HL-60 (cell line): ENCODE data around the gene APOL1.
"Not testable (repeated sequence)": the region's sequence is repeated elsewhere in the genome, so short reads cannot be mapped to it uniquely, and the experiment has no call there.

Source experiments
- DNase-seq, 2 experiments: peaks; one replicate each; pipeline ENCODE4 v3.0.0-alpha.2; 2010 to 2020; ENCODE audit warnings: low read depth in 1 of 2, low spot score in 1 of 2
- H3K27ac ChIP-seq: fragments of 250-450 bp; sonication (Bioruptor Pico); replicated peaks from 2 replicates; pipeline ENCODE4 v1.5.1; 2020; ENCODE audit warnings: mild to moderate bottlenecking, moderate library complexity
- H3K27me3 ChIP-seq: fragments of 250-450 bp; sonication (Bioruptor Pico); 2 replicates; pipeline ENCODE4 v1.5.1; 2021; ENCODE audit warnings: mild to moderate bottlenecking, moderate library complexity; ENCODE audit not compliant: insufficient read depth, poor library complexity, severe bottlenecking
- H3K4me3 ChIP-seq: replicated peaks from 2 replicates; pipeline ENCODE4 v1.5.1; 2011; ENCODE audit warnings: mild to moderate bottlenecking, control low read depth, low read length; ENCODE audit not compliant: insufficient read depth
- GABPA ChIP-seq: IDR thresholded peaks from 2 replicates; pipeline ENCODE4 v1.6.1; 2012; ENCODE audit warnings: low read depth
- POLR2AphosphoS5 ChIP-seq: IDR thresholded peaks from 2 replicates; pipeline ENCODE4 v1.6.1; 2012; ENCODE audit warnings: low read depth
- SPI1 ChIP-seq: IDR thresholded peaks from 2 replicates; pipeline ENCODE4 v1.6.1; 2012; ENCODE audit warnings: low read depth, mild to moderate bottlenecking, borderline replicate concordance
- TF ChIP-seq, protein P1 (sequence below): IDR thresholded peaks from 2 replicates; pipeline ENCODE4 v1.6.1; 2012; ENCODE audit warnings: low read depth; ENCODE audit not compliant: insufficient replicate concordance
- TF ChIP-seq, protein P2 (sequence below): IDR thresholded peaks from one replicate; pipeline ENCODE4 v1.5.1; 2011; ENCODE audit warnings: low read length, control low read depth, inconsistent platforms; ENCODE audit not compliant: insufficient read depth

The APOL1 gene

DNA sequence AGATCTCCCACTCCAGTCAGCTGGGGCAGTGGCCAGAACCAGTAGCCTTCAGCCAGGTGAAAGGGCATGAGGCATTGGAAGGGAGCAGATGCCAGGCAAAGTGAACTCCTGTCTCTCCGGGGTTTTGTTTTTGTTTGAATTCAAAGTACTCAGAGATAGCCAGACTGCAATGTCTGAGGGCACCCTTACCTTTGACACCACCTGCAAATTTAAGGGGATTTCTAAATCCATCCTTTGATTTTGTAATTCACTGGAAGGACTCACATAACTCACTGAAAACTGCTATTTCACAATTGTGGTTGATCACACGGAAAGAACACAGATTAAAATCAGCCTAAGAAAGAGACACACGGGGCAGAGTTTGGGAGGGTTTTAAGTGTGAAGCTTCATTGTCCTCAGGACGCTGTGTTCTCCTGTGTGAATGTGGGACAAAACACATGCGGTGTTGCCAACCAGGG lies 10.3 kb downstream of the APOL1 start:
- DNase-seq = peak in 1 of 2 experiments; percentile 46
- not testable (repeated sequence) for H3K27me3 ChIP-seq, H3K27ac ChIP-seq, H3K4me3 ChIP-seq

DNA sequence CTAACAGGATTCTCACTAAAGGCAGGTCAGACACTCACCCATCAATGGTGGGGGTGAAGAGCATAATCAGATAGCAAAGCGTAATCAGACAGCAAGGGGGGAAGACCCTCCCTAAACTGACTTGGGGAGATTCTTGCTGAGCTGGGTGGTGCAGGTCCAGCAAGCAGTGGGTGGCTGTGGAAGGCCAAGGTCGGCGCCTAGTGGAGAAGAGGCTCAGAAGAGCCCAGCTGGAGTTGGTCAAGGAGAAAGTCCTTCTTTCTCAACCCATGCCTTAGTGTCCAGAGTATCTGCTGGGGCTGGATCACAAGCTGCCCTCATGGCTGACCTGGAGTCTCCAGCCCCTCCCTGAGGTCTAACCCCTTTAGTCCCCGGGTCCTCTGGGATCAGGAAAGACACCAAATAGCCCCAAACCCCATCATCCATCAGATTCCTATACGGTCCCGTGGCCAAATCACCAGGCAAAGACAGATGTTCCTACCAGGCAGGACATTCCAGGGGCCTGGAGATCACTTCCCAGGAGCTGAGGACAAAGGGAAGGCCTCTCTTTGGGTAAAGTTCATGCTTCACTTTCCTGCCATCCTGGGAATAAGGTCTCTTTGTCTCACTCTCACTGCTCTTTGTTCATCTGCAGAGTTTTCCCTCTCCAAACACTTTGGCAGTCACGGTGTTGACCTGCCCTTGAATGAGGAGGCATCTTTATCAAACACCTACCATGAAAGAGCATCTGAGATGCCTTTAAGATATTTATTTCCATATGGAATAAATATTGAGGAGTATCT lies 11.1 kb downstream of the APOL1 start:
- H3K27ac ChIP-seq, DNase-seq, H3K27me3 ChIP-seq, H3K4me3 ChIP-seq: not testable (repeated sequence)

DNA sequence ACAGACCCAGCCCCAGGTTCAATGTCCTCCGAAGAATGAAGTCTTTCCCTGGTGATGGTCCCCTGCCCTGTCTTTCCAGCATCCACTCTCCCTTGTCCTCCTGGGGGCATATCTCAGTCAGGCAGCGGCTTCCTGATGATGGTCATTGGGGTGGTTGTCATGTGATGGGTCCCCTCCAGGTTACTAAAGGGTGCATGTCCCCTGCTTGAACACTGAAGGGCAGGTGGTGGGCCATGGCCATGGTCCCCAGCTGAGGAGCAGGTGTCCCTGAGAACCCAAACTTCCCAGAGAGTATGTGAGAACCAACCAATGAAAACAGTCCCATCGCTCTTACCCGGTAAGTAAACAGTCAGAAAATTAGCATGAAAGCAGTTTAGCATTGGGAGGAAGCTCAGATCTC lies 14.1 kb downstream of the APOL1 start:
- TF ChIP-seq, protein P1, sequence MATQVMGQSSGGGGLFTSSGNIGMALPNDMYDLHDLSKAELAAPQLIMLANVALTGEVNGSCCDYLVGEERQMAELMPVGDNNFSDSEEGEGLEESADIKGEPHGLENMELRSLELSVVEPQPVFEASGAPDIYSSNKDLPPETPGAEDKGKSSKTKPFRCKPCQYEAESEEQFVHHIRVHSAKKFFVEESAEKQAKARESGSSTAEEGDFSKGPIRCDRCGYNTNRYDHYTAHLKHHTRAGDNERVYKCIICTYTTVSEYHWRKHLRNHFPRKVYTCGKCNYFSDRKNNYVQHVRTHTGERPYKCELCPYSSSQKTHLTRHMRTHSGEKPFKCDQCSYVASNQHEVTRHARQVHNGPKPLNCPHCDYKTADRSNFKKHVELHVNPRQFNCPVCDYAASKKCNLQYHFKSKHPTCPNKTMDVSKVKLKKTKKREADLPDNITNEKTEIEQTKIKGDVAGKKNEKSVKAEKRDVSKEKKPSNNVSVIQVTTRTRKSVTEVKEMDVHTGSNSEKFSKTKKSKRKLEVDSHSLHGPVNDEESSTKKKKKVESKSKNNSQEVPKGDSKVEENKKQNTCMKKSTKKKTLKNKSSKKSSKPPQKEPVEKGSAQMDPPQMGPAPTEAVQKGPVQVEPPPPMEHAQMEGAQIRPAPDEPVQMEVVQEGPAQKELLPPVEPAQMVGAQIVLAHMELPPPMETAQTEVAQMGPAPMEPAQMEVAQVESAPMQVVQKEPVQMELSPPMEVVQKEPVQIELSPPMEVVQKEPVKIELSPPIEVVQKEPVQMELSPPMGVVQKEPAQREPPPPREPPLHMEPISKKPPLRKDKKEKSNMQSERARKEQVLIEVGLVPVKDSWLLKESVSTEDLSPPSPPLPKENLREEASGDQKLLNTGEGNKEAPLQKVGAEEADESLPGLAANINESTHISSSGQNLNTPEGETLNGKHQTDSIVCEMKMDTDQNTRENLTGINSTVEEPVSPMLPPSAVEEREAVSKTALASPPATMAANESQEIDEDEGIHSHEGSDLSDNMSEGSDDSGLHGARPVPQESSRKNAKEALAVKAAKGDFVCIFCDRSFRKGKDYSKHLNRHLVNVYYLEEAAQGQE = no peak
- TF ChIP-seq GABPA (no peak), POLR2AphosphoS5 (no peak)
- H3K27ac ChIP-seq = no peak overlapping the region
- H3K4me3 ChIP-seq = no peak overlapping the region
- no peaks in the 10 kb centered on the region for H3K27me3 ChIP-seq
- DNase-seq = no peak

DNA sequence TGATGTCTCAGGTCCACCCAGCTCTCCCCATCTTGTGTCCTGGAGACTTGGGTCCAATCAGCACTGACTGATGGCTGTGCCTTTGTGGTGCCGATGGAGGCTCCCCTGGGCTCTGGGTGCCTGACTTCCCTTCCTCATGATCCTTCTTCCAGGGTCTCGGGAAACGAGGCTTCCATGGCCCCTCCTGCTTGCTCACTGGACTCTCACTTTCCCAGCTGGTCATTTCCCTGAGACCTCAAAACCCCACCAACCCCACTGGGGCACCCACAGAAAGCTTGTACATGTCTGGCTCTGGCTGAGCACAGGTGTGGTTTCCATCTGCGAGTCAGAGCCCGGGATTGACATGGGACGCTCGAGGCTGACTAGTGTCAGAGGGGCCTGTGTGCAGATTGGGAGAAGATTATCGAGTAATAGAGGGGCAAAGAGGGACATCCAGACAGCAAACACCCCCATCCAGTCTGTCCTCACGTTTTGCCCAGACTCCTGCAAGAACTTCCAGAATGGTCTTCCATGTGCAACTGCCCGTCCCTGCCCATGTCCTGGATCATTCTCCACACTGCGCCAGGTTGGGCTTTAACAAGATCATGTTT lies 15.1 kb downstream of the APOL1 start:
- TF ChIP-seq, protein P2, sequence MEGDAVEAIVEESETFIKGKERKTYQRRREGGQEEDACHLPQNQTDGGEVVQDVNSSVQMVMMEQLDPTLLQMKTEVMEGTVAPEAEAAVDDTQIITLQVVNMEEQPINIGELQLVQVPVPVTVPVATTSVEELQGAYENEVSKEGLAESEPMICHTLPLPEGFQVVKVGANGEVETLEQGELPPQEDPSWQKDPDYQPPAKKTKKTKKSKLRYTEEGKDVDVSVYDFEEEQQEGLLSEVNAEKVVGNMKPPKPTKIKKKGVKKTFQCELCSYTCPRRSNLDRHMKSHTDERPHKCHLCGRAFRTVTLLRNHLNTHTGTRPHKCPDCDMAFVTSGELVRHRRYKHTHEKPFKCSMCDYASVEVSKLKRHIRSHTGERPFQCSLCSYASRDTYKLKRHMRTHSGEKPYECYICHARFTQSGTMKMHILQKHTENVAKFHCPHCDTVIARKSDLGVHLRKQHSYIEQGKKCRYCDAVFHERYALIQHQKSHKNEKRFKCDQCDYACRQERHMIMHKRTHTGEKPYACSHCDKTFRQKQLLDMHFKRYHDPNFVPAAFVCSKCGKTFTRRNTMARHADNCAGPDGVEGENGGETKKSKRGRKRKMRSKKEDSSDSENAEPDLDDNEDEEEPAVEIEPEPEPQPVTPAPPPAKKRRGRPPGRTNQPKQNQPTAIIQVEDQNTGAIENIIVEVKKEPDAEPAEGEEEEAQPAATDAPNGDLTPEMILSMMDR = no peak
- TF ChIP-seq GABPA = no peak
- no peak for TF ChIP-seq SPI1
- TF ChIP-seq, protein P1 = no peak
- no peak for TF ChIP-seq POLR2AphosphoS5
- Histone ChIP-seq H3K4me3 (no peak overlapping the region), H3K27me3 (no peaks in the 10 kb centered on the region), H3K27ac (no peak overlapping the region)
- DNase-seq = no peak

DNA sequence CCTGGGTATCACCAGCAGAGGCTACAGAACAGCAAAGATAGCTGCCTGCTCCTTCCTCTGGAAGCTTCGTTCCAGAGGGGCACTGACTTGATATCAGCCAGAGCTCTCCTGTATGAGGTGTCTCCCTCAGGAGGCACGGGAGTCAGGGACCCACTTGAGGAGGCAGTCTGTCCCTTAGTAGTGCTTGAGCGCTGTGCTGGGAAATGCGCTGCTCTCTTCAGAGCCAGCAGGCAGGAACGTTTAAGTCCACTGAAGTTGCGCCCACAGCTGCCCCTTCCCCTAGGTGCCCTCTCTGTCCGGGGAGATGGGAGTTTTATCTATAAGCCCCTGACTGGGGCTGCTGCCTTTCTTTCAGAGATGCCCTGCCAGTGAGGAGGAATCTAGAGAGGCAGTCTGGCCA lies 18.3 kb downstream of the APOL1 start:
- DNase-seq, H3K27me3 ChIP-seq, H3K27ac ChIP-seq, H3K4me3 ChIP-seq: not testable (repeated sequence)

- not testable (repeated sequence) for H3K27ac ChIP-seq, DNase-seq, H3K27me3 ChIP-seq, H3K4me3 ChIP-seq
These were observed 19.0 kb downstream of the APOL1 start for GRCh38 chr22:36271951-36272350.
